HG03175 (cell line): ENCODE results near the gene PCBP2.
"Not testable (repeated sequence)": the region's sequence is repeated elsewhere in the genome, so short reads cannot be mapped to it uniquely, and the experiment has no call there.

ENCODE experiments used
- ATAC-seq: cut with Tn5 transposase; IDR thresholded peaks from one replicate; pipeline ENCODE4 v1.9.1; 2021; ENCODE audit warnings: mild to moderate bottlenecking, moderate library complexity; ENCODE audit not compliant: unreplicated experiment

PCBP2 gene

DNA sequence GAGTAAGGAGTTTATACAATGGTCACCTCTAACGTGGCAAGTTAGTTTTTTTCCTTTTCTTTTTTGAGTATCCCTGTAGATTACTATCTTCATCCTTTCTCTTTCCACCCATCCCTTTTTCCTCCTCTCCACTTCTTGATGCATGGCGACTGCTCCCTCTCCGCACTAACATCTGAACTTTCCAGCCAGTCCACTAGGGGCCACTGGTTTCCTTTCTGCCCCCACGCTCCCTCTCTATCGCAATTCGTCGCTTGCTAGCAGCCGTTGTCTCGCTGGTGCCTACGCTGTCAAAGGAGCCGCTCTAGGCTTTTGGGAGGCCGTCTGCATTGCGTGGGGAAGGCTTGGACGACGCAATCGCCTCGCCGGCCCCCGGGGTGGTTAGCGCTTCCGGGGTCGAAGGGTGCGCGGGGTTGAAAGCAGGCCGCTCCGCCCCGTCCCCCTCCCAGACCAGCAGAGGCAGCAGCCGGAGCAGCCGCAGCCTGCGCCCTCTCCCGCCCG is at the start of gene PCBP2:
Gene PCBP2, plus strand, starts transcription at position 442 of the 498 bp plus-strand sequence. CDS start 2,699 bp downstream, outside the sequence.
- peak; percentile 97 for ATAC-seq

GRCh38 chr12:53402351-53402750 is 49.6 kb upstream of the PCBP2 start:
- not testable (repeated sequence) for ATAC-seq

DNA sequence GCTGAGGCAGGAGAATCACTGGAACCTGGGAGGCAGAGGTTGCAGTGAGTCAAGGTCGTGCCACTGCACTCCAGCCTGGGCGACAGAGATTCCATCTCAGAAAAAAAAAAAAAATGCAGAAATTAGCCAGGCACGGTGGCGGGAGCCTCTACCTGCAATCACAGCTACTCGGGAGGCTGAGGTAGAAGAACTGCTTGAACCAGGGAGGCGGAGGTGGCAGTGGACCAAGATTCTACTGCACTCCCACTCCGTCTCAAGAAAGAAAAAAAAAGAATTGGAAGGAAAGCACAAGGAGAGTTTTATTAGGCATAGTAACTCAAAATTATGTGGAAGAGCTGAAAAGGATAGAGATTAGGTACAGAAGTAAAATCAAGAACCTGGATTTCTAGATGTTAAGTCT is 49.0 kb upstream of the PCBP2 start:
- ATAC-seq, result no peak

- ATAC-seq, result no peak
These were observed 41.0 kb upstream of the PCBP2 start for GRCh38 chr12:53410951-53411350.

DNA sequence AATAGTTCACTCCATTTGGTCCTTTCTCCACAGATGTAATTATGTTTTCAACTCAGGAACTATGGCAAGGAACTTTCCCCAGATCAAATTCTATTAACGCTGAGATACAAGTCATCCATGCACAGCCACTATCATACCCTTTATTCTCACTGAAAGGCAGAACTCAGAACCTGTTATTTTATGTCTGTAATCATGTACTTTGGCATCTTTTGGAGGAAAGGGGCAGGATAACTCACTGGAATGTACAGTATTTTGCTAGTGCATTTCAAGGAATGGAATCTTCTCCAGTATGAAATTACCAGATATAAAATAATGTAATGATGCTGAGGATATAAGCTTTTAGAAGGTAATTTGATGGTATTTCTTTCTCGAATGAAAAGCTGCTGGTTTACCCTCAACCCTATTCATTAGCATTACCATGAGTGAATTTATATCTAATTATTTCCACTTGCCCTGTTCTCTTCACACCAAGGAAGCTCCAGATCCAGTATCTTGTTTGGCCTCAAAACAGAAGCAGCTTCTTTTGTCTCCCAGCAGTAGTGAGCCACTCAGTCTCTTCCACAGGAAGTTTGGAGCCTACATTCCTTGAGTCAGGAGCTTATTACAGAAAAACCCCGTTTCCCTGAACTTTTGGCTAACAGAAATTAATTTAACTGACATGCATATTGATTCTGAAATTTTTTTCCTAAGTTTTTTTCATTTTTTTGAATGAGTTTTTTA is 38.3 kb upstream of the PCBP2 start:
- ATAC-seq, result no peak

- ATAC-seq, result no peak
These were observed 37.0 kb upstream of the PCBP2 start for GRCh38 chr12:53414756-53415417.

DNA sequence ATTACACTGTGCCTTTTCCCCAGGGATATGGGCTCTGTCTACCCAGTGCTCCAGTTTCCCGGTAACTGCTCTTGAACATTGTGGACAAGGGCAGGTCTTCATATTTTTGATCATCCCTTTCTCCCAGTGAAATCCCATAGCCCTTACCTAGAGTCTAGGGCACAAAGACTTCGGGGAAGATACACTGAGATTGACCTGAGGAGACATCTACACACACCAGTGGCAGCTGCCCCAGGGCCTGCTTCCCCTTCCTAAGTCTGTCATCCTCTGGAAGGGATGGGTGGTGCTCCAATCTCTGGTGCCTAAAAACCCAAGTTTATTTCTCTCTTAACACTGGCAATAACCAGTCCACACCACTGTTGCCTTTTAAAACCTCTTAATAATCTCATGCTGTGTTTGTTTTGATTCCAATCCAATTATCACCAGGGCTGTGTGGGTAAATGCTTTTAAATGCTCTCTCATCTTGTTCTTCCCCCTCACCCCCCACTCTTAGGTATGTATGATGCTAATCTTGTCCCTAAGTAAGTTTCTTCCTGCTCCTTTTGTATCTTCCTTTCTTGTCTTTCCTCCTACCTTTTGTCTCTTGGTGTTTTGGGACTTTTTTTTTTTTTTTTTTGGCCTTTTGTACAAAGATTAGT is 36.0 kb upstream of the PCBP2 start:
- not testable (repeated sequence) for ATAC-seq

DNA sequence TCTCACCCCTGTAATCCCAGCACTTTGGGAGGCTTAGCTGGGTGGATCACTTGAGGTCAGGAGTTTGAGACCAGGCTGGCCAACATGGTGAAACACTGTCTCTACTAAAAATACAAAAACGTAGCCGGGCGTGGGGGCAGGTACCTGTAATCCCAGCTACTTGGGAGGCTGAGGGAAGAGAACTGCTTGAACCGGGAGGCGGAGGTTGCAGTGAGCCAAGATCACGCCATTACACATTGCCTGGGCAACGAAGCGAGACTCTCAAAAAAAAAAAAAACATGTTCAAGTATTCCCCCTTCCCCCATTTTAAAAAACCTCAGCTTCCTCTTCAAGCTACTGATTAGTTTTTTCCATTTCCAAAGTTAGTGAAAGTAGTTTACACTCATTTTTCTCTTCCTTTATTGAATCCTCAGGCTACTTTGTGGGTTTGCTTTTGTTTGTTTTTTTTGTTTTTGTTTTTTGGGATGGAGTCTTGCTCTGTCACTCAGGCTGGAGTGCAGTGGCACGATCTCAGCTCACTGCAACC is 34.5 kb upstream of the PCBP2 start:
- not testable (repeated sequence) for ATAC-seq

DNA sequence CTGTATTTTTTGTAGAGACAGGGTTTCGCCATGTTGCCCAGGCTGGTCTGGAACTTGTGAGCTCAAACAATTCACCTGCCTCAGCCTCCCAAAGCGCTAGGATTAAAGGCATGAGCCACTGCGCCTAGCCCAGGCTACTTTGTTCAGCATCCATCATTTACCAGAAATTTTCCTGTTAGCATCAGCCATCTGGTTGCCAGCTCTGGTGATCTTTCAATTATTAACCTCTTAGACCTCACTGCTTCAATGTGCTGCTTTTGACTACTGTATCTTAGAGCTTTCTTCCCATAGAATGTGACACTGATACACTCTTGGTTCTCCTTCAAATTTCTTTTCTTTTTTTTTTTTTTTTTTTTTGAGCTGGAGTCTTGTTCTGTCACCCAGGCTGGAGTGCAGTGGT is 33.7 kb upstream of the PCBP2 start:
- ATAC-seq, result no peak

DNA sequence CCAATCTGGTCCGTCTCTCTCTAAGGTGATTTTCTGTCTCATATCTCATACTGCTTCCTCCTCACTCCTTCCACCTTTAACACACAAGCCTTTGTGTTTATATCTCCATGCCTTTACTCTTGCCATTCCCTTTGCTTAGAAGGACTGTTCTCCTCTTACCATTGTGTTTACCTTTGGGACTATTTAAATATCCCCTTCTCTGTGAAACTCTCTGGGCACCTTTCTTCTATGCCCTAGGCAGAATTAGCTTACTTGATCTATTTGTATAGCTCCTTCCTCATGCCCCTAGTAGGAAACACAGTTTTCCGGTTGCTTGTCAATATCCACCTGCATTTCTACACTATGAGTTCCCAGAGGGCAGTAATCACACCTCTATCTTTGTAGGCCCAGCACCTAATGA is 32.1 kb upstream of the PCBP2 start:
- ATAC-seq, result no peak

DNA sequence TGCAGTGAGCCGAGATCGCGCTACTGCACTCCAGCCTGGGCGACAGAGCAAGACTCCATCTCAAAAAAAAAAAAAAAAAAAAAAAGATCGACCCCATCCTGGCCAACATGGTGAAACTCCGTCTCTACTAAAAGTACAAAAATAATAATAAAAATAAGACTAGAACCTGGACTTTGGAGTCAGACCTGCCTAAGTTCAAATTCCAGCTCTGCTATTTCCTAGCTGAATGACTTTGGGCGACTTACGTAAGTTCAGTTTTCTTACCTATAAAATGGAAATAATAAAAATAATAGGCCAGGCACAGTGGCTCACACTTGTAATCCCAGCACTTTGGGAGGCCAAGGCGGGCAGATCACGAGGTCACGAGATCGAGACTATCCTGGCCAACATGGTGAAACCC is 29.7 kb upstream of the PCBP2 start:
- ATAC-seq, result not testable (repeated sequence)

DNA sequence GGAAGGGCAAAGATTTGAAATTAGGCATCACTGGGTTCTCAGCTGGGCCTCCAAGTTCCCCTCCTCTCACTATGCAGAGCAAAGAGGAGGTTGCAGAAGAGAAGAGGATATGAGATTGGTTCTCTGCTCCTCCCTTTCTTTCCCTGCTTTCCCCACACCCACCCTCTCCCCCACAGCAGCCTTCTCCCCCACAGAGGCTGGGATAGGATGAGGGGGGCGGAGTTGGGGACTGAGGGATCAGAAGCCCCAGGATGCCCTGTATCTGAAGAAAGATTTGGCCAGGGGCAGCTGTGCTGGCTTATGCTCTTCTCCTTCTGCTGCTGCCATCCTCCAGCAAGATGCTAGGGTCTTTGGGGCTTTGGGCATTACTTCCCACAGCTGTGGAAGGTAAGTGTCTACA is 28.3 kb upstream of the PCBP2 start, which contains the start of gene AMHR2:
Gene AMHR2, plus strand, starts transcription at position 259 of the 400 bp plus-strand sequence. Its CDS starts 80 bp downstream, at position 339.
- no peak for ATAC-seq

- ATAC-seq, result no peak
These were observed 27.0 kb upstream of the PCBP2 start for GRCh38 chr12:53424626-53425514.

GRCh38 chr12:53425515-53426150 is 26.3 kb upstream of the PCBP2 start:
- no peak for ATAC-seq

DNA sequence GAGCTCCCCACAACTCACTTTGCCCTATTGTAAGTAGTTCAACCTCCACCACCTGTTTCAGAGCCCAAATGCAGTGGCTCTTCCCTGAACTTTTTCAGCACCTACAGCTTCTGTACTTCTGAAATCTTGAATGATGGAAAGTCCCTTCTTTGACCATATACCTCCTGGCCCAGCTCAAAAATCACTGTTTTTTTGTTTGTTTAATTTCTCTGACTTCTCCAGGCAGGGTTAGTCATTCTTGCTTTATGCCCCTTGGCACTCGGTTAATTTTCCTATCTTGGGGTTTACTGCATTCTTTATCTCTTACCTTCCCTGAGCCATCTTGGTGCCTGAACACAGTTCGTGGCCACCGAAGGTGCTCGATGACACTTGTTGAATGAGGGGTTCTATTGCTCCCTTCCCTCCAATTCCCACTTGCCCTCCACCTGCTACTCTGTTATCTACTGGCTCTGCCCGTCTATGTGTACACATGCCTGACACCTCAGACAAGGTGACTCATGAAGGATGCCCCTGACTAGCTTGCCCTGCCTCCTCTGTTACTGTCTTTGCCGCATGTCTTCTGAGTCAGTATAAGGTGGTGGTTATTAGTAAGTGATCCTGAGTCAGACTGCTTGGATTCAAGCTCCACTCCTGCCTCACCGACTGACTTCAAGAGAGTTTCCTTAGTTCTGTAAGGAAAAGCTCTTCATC is 23.9 kb upstream of the PCBP2 start:
- ATAC-seq, result no peak

DNA sequence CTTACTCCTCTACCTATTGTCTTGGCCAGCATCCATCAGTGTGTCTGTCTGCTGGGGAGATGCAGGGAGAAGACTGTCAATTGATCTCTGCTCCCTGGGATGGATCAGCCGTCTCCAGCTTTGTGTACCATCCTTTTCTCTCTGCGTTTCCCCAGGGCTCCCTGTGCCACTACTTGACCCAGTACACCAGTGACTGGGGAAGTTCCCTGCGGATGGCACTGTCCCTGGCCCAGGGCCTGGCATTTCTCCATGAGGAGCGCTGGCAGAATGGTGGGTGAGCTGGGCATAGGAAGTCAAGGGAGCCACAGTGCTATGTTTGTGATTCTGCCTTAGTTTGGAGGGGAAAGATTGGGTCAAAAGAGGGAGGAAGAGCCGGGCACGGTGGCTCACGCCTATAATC is 23.2 kb upstream of the PCBP2 start:
- no peak for ATAC-seq

- ATAC-seq, result no peak
These were observed 21.8 kb upstream of the PCBP2 start for GRCh38 chr12:53430116-53430515.

GRCh38 chr12:53431187-53431586 is 20.7 kb upstream of the PCBP2 start:
- ATAC-seq, result no peak

GRCh38 chr12:53435326-53435725 is 16.6 kb upstream of the PCBP2 start:
- not testable (repeated sequence) for ATAC-seq
